GM12874 (cell line): ENCODE measurements around the gene TMEM41B.

Source experiments
- TF ChIP-seq, protein P1 (sequence below): IDR thresholded peaks from 2 replicates; pipeline ENCODE4 v1.5.1; 2011; ENCODE audit warnings: low read depth, mild to moderate bottlenecking, control low read depth, low read length, moderate library complexity; ENCODE audit not compliant: insufficient read depth

The TMEM41B gene

DNA sequence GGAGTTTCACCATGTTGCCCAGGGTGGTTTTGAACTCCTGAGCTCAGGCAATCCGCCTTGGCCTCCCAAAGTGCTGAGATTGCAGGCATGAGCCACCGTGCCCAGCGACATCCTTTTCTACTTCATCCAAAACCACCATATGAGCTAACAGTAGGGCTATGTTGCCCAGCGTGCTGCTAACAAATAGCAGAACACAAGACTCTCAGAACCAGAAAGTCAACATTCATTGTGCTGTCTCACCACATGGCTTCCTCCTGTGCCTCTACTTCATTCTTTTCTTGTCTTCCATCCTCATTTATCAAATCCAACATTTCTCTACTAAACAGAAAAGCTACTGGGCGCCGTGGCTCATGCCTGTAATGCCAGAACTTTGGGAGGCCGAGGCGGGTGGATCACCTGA lies 37.2 kb downstream of the TMEM41B start:
- TF ChIP-seq, protein P1, sequence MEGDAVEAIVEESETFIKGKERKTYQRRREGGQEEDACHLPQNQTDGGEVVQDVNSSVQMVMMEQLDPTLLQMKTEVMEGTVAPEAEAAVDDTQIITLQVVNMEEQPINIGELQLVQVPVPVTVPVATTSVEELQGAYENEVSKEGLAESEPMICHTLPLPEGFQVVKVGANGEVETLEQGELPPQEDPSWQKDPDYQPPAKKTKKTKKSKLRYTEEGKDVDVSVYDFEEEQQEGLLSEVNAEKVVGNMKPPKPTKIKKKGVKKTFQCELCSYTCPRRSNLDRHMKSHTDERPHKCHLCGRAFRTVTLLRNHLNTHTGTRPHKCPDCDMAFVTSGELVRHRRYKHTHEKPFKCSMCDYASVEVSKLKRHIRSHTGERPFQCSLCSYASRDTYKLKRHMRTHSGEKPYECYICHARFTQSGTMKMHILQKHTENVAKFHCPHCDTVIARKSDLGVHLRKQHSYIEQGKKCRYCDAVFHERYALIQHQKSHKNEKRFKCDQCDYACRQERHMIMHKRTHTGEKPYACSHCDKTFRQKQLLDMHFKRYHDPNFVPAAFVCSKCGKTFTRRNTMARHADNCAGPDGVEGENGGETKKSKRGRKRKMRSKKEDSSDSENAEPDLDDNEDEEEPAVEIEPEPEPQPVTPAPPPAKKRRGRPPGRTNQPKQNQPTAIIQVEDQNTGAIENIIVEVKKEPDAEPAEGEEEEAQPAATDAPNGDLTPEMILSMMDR: no peak

DNA sequence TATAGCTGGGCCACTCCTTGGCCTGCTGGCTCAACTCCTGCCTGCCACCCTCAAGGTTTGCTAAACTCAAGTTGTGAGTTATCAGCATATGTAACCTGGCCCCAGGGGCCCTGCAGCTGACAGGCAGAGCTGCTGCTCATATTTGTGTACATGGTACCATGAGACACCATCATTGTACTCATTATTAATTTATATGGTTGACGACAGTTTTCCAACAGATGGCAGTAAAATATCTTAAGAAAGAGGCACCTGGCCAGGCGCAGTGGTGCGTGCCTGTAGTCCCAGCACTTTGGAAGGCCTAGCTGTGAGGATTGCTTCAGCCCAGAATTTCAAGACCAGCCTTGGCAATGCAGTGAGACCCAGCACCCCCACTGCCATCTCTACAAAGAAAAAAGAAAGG lies 37.8 kb downstream of the TMEM41B start:
- TF ChIP-seq, protein P1: no peak

DNA sequence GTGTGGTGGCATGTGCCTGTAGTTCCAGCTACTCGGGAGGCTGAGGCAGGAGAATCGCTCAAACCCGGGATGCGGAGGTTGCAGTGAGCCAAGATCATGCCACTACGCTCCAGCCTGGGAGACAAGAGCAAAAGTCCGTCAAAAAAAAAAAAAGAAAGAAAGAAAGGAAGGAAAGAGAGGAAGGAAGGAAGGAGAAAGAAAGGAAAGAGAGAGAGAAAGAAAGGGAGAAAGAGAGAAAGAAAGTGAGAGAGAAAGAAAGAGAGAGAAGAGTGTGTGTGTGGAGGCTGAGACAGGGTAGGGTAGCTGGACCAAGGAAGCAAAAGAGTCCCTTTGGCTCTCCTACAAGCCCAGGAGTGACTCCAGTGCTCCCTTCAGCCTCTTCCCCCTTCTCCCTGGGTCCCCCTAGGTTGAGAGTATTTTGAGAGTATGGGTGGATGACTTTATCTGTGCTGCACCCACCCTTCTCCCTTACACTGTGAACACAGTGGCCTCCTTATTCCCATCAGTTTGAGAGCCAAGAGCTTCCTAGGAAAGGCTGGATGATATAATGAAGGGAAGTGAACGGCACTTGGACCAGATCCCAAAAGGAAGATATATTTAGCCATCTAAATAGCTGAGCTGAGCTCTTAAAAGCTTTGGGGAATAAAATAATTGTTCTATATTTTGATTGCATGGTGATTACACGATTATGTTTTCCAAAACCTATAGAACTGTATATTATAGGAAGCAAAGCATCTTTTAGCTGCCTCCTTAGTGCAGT lies 39.7 kb downstream of the TMEM41B start:
- TF ChIP-seq, protein P1: no peak

DNA sequence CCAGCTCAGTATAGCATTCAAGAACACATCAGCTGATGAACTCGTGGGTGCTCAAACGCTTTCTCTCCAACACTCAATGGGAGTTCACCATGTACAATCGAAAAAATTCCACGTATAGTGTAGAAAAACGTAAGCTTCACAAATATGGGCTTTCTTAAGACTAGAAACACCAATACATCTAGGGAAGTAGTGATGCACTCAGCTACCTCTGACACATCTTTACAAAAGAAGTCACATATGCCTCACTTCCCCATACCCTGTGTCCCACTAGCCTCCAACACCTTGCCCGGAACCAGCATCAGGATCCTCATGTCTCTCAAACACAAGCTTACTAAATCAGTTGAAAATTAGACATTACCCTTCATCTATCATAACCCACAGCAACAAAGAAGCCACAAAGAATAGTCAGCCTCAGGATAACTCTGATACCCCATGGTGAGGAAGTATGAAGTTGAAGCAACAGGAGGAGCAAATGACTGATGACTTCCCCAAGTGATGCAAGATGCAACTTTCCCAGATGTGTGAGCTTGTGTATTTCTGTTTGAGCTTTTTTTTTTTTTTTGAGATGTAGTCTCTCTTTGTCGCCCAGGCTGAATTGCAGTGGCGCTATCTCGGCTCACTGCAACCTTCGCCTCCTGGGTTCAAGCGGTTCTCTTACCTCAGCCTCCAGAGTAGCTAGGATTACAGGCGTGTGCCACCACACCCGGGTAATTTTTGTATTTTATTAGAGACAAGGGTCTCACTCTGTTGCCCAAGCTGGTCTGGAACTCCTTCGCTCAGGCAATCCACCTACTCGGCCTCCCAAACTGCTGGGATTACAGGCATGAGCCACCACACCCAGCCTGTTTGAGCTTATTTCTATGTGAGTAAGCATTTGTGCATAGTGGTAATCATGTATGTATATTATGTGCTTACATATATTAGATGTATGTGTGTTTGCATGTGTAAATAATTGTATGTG lies 40.7 kb downstream of the TMEM41B start:
- TF ChIP-seq, protein P1: no peak

DNA sequence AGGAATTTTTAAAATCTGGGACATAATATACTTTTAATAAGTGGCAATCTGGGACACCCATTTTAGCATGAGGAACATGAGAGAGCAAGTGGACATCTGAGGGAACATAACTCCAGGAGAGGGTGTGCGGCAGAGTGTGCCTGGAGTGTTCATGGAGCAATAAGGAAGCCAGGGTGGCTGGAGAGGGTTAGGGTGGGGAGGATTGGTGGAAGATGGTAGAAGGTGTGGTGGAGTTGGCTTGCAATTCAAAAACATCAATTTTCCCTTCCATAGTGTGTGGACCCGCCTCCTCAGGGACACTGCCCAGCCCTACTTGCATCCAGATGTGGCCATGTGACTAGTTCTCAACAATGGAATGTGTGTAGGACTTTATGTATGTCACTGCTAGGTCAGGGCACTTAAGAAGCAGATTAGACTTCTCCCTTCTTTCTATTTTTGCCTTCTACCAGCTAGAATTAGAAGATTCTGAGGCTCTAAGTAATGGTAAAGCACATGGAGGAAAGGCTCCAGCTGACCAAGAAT lies 44.8 kb downstream of the TMEM41B start:
- TF ChIP-seq, protein P1: no peak

DNA sequence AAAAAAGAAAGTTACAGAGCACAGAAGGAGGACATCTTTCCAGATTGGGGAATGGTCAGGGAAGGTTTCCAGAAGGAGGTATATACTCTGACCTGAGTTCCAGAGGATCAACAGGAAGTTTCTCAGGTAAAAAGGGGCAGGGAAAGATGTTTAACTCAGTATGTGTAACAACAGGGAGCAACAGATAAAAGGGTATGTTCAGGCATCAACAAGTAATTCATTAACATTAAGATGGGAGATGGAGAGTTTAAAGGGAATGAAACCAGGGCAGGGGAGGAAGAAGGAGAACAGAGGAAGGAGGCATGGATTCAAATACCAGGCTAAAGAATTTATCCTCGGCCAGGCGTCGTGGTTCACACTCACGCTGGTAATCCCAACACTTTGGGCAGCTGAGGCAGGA lies 46.7 kb downstream of the TMEM41B start:
- TF ChIP-seq, protein P1: no peak

DNA sequence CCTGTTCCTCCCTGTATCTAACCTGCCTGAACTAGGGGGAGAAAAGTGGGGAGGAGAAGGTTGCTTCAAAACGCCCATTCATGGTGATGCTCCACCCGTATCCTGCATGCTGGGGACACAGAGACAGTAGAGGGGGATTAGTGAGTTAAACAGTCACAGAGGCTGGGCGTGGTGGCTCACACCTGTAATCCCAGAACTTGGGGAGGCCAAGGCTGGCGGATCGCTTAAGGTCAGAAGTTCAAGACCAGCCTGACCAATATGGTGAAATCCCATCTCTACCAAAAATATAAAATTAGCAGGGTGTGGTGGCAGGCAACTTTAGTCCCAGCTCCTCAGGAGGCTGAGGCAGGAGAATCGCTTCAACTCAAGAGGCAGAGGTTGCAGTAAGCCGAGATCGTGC lies 47.5 kb downstream of the TMEM41B start:
- TF ChIP-seq, protein P1: no peak
